Vagina (tissue), 2 donors: ENCODE measurements around the gene ME2. TPM values are rescaled to one million over a fixed set of nuclear protein-coding genes. Genes with fewer than 3 reads are reported as not detected.
"Not testable (repeated sequence)": the region's sequence is repeated elsewhere in the genome, so short reads cannot be mapped to it uniquely, and the experiment has no call there.

Experiments
- DNase-seq, 2 donors: peaks; one replicate each; pipeline ENCODE4 v3.0.0-alpha.2; 2017; ENCODE audit errors: extremely low spot score in 2 of 2
- H3K27ac ChIP-seq: fragments of 200-600 bp; sonication (generic); one replicate; pipeline ENCODE4 v1.5.1; 2019
- H3K27me3 ChIP-seq: fragments of 200-600 bp; sonication (generic); one replicate; pipeline ENCODE4 v1.5.1; 2019
- H3K36me3 ChIP-seq, 2 donors: fragments of 200-600 bp; sonication (generic); one replicate each; pipeline ENCODE4 v1.5.1; 2017 to 2019
- H3K4me1 ChIP-seq: fragments of 200-600 bp; sonication (generic); one replicate; pipeline ENCODE4 v1.5.1; 2019
- H3K4me3 ChIP-seq, 2 donors: fragments of 200-600 bp; sonication (generic); 1 replicate in 1 of 2; 2 replicates in 1 of 2; pipeline ENCODE4 v1.5.1; 2016 to 2019
- H3K9me3 ChIP-seq: fragments of 200-600 bp; sonication (generic); one replicate; pipeline ENCODE4 v1.5.1; 2019
- POLR2A ChIP-seq, 2 donors: fragments of 450-650 bp; IDR thresholded peaks; one replicate each; pipeline ENCODE4 v1.6.1; 2017; ENCODE audit warnings: antibody characterized with exemption in 2 of 2, mild to moderate bottlenecking in 2 of 2, moderate library complexity in 2 of 2
- POLR2AphosphoS5 ChIP-seq, 2 donors: sonication (generic); formaldehyde crosslinking; IDR thresholded peaks; one replicate each; pipeline ENCODE4 v1.9.0; 2017; ENCODE audit warnings: antibody characterized with exemption in 2 of 2, mild to moderate bottlenecking in 2 of 2, low read depth in 1 of 2; ENCODE audit not compliant: insufficient read depth in 1 of 2
- intact Hi-C: fragments of 100-400 bp; cut with DNase I; formaldehyde crosslinking; loops from one replicate; pipeline ENCODE4 v1.15.1; 2023
- total RNA-seq: library from RNA; depleted of rRNA; stranded (reverse); fragments of >200 nt; gene quantifications from one replicate; pipeline ENCODE4 v1.2.3, GENCODE V29; 2016
- TF ChIP-seq, protein P1 (sequence below), 3 experiments: fragments of 450-650 bp in 2 of 3; fragments of 200-600 bp in 1 of 3; sonication (generic) in 1 of 3; IDR thresholded peaks; one replicate each; pipeline ENCODE4 v1.5.1; 2017 to 2019; ENCODE audit warnings: antibody characterized with exemption in 3 of 3, mild to moderate bottlenecking in 2 of 3, moderate library complexity in 2 of 3

Gene ME2
- total RNA-seq, 1 donor from 2014 or later, result 32.2 TPM

GRCh38 chr18:50879302-50880118 lies 592 bp downstream of the ME2 start:
- TF ChIP-seq, protein P1, sequence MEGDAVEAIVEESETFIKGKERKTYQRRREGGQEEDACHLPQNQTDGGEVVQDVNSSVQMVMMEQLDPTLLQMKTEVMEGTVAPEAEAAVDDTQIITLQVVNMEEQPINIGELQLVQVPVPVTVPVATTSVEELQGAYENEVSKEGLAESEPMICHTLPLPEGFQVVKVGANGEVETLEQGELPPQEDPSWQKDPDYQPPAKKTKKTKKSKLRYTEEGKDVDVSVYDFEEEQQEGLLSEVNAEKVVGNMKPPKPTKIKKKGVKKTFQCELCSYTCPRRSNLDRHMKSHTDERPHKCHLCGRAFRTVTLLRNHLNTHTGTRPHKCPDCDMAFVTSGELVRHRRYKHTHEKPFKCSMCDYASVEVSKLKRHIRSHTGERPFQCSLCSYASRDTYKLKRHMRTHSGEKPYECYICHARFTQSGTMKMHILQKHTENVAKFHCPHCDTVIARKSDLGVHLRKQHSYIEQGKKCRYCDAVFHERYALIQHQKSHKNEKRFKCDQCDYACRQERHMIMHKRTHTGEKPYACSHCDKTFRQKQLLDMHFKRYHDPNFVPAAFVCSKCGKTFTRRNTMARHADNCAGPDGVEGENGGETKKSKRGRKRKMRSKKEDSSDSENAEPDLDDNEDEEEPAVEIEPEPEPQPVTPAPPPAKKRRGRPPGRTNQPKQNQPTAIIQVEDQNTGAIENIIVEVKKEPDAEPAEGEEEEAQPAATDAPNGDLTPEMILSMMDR (IDR thresholded peaks at IDR 0.05), result no peak
- no peak for TF ChIP-seq POLR2A (IDR thresholded peaks at IDR 0.05)
- intact Hi-C loops, result no loop called here
- DNase-seq, result no peak
- H3K27me3 ChIP-seq, result no peaks in the 10 kb centered on the region
- no peaks in the 10 kb centered on the region for H3K9me3 ChIP-seq
- H3K36me3 ChIP-seq, result no peaks in the 10 kb centered on the region
- H3K27ac ChIP-seq, result peak overlapping the region; percentile 98
- peaks cover 14% of the 10 kb centered on the region for H3K4me1 ChIP-seq
- peak overlapping the region; percentile 83 to 86 for H3K4me3 ChIP-seq

DNA sequence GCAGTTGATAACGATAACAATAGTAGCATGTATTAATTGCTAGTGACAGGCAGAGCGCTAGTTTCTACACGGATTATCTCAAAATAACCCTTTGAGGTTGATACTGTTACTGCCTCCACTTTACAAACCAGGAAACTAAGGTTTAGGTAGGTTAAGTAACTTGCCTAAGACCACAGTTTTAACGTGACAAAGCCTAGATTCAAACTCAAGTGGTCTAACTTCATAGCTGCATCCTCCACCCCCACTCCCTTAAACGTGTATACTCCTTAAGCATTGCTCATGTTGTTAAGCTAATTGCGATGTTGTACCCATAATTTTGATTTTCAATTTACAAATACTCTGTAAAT lies 1.2 kb downstream of the ME2 start:
- H3K9me3 ChIP-seq, result no peaks in the 10 kb centered on the region
- no peaks in the 10 kb centered on the region for H3K27me3 ChIP-seq
- H3K4me3 ChIP-seq, result peak overlapping the region; percentile 83 to 86
- TF ChIP-seq POLR2AphosphoS5 (IDR thresholded peaks at IDR 0.05; ENCODE audit: insufficient read depth in 1 of 2, low read depth in 1 of 2) (no peak), POLR2A (IDR thresholded peaks at IDR 0.05) (no peak)
- TF ChIP-seq, protein P1 (IDR thresholded peaks at IDR 0.05), result no peak
- H3K27ac ChIP-seq, result peak overlapping the region; percentile 98
- peaks cover 14% of the 10 kb centered on the region for H3K4me1 ChIP-seq
- no peak for DNase-seq
- intact Hi-C loops, result no loop called here
- no peaks in the 10 kb centered on the region for H3K36me3 ChIP-seq

GRCh38 chr18:50880944-50881343 lies 2.0 kb downstream of the ME2 start:
- intact Hi-C loops, H3K4me3 ChIP-seq, H3K36me3 ChIP-seq, H3K27ac ChIP-seq, H3K9me3 ChIP-seq, H3K27me3 ChIP-seq, DNase-seq: not testable (repeated sequence)
- peaks cover 14% of the 10 kb centered on the region for H3K4me1 ChIP-seq

GRCh38 chr18:50886929-50887328 lies 8.0 kb downstream of the ME2 start:
- H3K4me1 ChIP-seq, result no peaks in the 10 kb centered on the region
- H3K4me3 ChIP-seq, result no peak overlapping the region
- DNase-seq, result no peak
- H3K27ac ChIP-seq, result no peak overlapping the region
- no peaks in the 10 kb centered on the region for H3K9me3 ChIP-seq
- H3K27me3 ChIP-seq, result no peaks in the 10 kb centered on the region
- intact Hi-C loops, result no loop called here
- no peaks in the 10 kb centered on the region for H3K36me3 ChIP-seq
- TF ChIP-seq, protein P1 (IDR thresholded peaks at IDR 0.05), result no peak
- no peak for TF ChIP-seq POLR2AphosphoS5 (IDR thresholded peaks at IDR 0.05; ENCODE audit: insufficient read depth in 1 of 2, low read depth in 1 of 2)
- TF ChIP-seq POLR2A (IDR thresholded peaks at IDR 0.05), result no peak

DNA sequence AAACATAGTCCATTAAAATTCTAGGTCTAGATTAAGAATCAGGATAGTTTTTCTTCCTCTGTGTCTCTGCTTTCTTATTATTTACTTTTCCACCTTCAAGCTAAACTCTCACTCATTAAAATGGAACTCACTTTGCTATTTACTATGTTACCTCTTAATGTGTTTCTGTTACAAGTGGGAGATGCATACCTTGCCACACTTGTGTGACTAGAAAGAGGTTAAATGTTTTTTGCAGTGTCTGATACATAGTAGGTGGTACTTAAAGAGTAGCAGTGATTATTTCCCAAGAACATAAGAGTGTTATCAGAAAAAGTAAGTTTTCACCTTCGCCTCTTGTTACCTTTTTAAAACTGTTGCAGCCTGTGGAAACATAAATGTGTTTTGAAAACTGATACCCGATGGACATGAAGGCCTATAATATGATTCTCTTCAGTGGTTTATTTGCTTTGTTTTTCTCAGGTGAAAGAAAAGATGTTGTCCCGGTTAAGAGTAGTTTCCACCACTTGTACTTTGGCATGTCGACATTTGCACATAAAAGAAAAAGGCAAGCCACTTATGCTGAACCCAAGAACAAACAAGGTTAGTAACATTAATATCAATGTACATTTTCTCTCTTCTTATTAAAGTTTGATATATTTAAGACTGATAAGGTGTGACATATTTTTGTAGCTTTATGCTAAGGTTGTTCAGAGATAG lies 16.6 kb downstream of the ME2 start:
- peaks cover 0 to 15% of the 10 kb centered on the region in 2 donors for H3K36me3 ChIP-seq
- no peaks in the 10 kb centered on the region for H3K9me3 ChIP-seq
- DNase-seq, result no peak
- intact Hi-C loops, result no loop called here
- no peak for TF ChIP-seq POLR2AphosphoS5 (IDR thresholded peaks at IDR 0.05; ENCODE audit: insufficient read depth in 1 of 2, low read depth in 1 of 2)
- TF ChIP-seq, protein P1 (IDR thresholded peaks at IDR 0.05), result no peak
- no peak overlapping the region for H3K4me3 ChIP-seq
- no peak overlapping the region for H3K27ac ChIP-seq
- H3K4me1 ChIP-seq, result no peaks in the 10 kb centered on the region
- no peaks in the 10 kb centered on the region for H3K27me3 ChIP-seq
